NCI-H2196 (cell line): ENCODE results near the gene HMGB2.
A peak's percentile ranks its signal among the peaks of the same experiment; 100 is the strongest.

Source experiments
- DNase-seq: peaks from one replicate; lab custom pipeline; 2025; ENCODE audit not compliant: unreplicated experiment; lab: John Stamatoyannopoulos, UW

The HMGB2 gene

GRCh38 chr4:173334891-173335752 lies 964 bp upstream of the HMGB2 start:
- peak; percentile 65 for DNase-seq

DNA sequence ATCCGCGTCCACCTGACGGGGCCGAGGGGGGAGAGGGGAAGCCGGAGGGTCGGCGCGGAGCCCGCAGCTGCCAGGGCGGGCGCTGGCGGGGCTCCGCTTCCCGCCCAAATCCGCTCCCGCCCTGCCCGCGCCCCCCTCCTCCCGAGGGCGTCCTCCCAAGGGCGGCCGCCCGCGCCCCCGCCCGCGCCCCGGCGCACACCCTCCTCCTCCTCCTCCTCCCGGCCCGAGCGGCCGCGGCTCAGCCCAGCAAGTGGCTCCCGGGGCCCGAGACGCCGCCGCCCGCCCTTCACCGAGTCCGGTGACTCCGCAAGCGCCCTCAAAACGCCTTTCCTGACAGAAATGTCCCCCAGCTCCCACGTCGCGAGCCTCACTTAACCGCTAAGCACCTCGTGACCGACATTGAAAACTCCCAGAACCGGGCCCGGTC lies 487 bp downstream of the HMGB2 start:
- DNase-seq = no peak

DNA sequence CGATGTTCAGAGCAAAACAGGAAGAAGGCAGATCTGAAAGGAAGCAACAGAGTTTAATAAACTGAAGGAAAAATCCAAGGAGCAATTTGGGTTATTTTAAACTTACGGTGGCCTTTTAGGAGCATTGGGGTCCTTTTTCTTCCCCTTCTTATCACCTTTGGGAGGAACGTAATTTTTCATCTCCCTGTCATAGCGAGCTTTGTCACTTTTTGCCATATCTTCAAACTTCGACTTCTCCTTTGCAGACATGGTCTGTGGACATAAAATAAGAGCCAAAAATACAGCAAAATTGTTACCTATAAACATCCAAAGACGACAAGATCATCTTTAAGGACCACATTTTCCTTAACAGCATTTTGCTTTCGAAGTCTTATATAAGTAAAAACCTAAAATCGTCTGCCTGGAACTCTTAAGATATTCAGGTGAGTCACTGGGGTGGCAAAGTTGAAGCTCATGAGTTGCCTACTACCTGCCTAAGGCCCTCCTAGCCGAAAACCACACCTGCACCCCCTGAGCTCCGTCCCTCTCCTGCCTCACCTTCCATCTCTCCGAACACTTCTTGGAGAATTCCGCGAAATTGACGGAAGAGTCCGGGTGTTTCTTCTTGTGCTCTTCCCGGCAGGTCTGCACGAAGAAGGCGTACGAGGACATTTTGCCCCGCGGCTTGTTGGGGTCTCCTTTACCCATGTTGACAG lies 1.0 kb downstream of the HMGB2 start:
- DNase-seq = no peak

- DNase-seq = no peak
Observed at GRCh38 chr4:173332021-173332487, 2.1 kb downstream of the HMGB2 start.

GRCh38 chr4:173330590-173330989 lies 3.6 kb downstream of the HMGB2 start:
- no peak for DNase-seq

DNA sequence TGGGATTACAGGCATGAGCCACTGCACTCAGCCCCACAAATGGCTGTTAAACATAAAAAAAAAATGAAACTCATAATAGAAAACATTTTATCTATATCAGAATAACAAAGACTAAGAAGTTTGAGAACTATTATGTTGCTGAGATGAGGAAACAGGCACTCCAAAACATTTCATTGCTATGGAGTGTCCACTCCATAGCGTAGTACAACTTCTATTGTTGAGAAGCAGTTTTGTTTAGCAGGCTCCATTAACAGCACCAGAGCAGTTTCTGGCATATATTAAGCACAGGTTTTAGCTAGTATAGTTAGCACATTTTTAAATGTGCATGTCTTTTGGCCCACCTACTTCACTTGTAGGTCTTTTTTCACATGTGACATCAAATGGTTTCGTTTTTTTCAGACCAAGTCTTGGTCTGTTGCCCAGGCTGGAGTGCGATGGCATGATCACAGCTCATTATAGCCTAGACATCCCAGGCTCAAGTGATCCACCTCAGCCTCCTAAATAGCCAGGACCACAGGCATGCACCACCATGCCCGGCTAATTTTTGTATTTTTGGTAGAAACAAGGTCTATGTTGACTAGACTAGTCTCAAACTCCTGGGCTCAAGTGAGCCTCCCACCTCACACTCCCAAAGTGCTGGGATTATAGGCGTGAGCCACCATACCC lies 5.8 kb downstream of the HMGB2 start:
- no peak for DNase-seq

DNA sequence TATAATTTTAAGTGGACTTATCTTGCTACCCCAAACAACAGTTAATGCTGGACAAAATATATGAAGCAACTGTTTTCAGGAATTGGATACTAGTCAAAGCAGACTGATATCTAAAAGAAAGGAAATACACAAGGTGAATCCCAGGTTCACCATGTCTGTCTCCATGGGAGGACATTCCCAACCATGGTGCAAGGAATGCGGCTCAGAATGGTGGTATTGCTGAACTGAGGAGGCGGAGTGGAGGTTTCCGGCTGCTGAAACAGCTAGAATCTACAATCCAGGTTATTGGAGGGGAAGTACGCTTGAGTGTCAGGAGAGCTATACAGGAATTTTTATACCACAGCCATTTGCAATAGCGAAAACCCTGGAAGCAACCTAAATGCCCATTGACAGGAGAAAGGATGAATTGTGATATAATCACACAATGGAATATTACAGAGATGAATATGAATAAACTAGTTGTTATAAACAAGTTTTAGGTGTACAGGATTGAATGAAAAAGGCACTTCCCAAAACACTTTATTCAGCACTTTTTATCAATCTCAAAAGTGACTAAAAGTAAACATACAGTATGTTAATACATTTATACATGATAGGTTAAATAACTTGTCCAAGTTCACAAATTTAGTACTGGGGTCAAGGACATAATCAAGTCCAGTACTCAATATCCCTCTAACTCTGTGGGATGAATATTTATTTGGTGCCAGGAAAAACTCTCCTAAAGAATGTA lies 9.0 kb downstream of the HMGB2 start:
- no peak for DNase-seq

DNA sequence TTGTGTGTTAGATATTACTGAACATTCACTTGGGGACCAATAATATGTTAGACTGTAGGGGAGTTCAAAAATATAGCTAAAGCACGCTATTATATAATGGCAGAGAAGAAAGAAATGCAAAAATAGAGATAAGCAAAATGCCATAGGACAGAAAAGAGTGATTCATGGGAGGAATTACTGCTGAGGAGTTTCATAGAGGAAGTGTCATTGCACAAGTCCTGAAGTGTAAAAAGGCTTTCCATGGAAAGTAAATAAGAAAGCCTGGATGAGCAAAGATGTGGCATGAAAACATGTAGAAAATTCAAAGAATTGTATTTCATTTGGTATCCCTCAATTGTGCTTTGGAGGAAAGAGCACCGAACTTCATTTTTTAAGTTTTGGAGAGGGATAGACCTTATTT lies 14.5 kb downstream of the HMGB2 start:
- DNase-seq = no peak

DNA sequence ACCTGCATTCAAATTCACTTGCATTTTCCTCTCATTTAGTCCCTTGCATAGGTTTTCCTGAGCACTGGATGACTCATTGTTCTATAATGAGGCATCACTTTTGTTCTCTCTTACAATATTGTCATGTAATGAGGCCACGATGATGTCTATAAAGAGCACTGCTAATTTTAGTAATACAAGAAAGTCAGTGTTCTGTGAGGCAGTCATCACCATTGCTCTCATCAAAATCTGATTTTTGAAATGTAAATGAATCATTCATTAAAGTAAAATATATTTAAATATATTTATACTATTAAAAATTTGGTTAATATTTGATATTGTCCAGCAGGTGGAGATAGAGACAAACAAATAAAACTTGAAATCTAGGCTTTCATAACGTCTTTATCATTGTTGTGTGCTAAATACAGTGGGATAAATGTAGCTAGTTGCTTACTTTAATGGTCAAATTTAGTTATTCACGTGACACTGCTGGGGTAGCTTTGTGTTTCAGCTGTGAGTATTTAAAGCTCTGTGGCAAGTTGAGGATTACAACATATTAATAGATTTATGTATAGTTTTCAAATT lies 15.4 kb downstream of the HMGB2 start:
- peak; percentile 27 for DNase-seq

GRCh38 chr4:173318240-173318639 lies 15.9 kb downstream of the HMGB2 start:
- DNase-seq = no peak

GRCh38 chr4:173317004-173317403 lies 17.2 kb downstream of the HMGB2 start:
- DNase-seq = no peak

DNA sequence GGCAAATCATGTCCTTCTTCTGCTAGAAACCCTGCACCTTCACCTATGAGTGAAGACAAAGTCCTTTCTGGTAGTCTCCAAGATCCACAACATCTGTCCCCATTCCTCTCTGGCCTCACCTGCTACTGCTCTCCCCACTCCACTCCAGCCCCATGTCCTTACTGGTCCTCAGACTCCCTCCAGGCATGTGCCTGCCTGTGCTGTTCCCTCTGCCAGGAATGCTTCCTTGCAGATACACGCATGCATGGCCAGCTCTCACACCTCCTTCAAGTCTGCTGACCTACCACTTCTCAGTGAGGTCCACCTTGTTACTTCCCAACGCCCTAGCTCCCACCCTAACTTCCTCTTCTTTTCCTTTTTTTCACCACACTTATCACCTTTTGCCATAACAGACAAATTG lies 18.1 kb downstream of the HMGB2 start:
- no peak for DNase-seq

DNA sequence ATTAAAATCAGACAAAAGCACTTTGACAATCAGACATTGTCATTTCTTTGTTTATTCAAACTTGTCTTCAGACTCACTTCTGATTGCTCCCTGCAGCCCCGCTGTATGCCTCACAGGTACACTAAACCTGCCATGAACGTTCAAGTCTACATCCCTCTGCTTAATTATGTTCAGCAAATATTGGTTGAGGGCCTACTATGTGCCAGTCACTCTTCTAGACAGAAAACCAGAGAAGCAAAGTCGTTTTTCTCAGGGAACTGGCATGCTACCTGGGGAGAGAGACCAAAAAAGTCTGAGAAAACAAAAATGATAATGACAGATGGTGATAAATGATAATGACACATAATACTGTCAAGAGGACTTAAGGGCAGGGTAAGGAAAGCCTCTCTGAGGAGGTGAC lies 19.4 kb downstream of the HMGB2 start:
- DNase-seq = no peak

DNA sequence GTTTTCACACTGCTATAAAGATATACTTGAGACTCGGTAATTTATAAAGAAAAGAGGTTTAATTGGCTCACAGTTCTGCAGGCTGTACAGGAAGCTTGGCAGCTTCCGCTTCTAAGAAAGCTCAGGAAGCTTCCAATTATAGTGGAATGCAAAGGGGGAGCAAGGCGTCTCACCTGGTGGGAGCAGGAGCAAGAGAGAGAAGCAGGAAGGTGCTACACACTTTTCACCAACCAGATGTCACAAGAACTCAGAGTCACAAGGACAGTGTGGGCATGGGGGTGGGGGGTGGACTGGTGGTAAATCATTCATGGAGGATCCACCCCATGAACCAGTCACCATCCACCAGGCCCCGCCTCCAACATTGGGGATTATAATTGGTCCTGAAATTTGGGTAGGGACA lies 22.8 kb downstream of the HMGB2 start:
- no peak for DNase-seq

- DNase-seq = no peak
Observed at GRCh38 chr4:173307778-173308177, 26.4 kb downstream of the HMGB2 start.

GRCh38 chr4:173301518-173302201 lies 32.5 kb downstream of the HMGB2 start:
- peak; percentile 31 for DNase-seq

GRCh38 chr4:173294444-173294843 lies 39.7 kb downstream of the HMGB2 start:
- DNase-seq = no peak

- no peak for DNase-seq
Observed at GRCh38 chr4:173293663-173294062, 40.5 kb downstream of the HMGB2 start.

DNA sequence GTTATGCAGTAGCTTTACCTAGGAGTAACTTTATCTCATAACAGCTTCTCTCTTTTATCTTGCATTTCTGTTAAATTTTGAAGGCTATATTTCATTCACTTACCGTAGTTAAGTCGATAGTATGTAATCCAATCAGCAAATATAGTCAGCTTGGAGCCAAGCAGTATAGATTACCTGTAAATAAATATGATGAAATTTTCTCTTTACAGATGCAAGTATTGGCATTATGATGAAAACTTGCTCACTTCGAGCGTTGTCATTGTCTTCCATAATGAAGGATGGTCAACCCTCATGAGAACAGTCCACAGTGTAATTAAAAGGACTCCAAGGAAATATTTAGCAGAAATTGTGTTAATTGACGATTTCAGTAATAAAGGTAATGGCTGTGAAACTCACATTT lies 42.3 kb downstream of the HMGB2 start:
- no peak for DNase-seq

DNA sequence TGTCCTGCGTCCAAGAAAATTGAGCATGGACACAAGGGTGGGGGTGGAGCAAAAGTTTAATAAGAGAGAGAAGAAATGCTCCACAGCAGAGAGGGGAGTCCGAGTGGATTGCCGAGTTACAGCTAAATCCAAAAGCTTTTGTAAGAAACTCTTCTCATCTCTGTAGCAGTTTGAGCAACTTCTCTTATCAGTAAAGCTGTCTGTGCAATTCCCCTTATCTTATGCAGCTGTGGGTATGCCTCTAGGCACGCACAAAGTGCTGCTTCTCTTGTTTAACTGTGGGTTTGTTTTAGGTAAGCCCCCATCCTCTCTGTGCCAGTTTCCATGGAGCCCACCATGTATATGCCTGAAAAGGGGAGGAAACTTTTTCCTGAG lies 44.8 kb downstream of the HMGB2 start:
- DNase-seq = no peak
